ENCODE data around the gene SPPL3. TPM values are rescaled to one million over a fixed set of nuclear protein-coding genes. Genes with fewer than 3 reads are reported as not detected.
A peak's percentile ranks its signal among the peaks of the same experiment; 100 is the strongest.

SPPL3 gene
- total RNA-seq, 4 donors from 2014 or later: 30.3 to 47.1 (median 34.2) TPM

- intact Hi-C loops (cut with DNase I): no loop called here
- H3K27me3 ChIP-seq: peaks cover 0 to 12% (median 0%) of the 10 kb centered on the region in 4 donors
- DNase-seq: no peak
- H3K4me1 ChIP-seq: peaks cover 0 to 19% (median 0%) of the 10 kb centered on the region in 3 donors
- TF ChIP-seq CTCF (IDR thresholded peaks at IDR 0.05): no peak
- no peak for TF ChIP-seq POLR2A (IDR thresholded peaks at IDR 0.05)
- H3K9me3 ChIP-seq: no peaks in the 10 kb centered on the region
- WGBS, 2 donors: 56 to 76% methylated on average over 3 of the region's 3 CpGs
- no peak overlapping the region for H3K27ac ChIP-seq
- no peak overlapping the region for H3K4me3 ChIP-seq
- no peaks in the 10 kb centered on the region for H3K36me3 ChIP-seq
Measured at GRCh38 chr12:120938496-120938895, 34.3 kb upstream of the SPPL3 start.

- H3K9me3 ChIP-seq: no peaks in the 10 kb centered on the region
- no peak overlapping the region for H3K4me3 ChIP-seq
- H3K4me1 ChIP-seq: peaks cover 0 to 19% (median 0%) of the 10 kb centered on the region in 3 donors
- intact Hi-C loops (cut with DNase I): no loop called here
- 39 to 63% methylated on average over 2 of the region's 2 CpGs for WGBS, 2 donors
- peaks cover 0 to 12% (median 0%) of the 10 kb centered on the region in 4 donors for H3K27me3 ChIP-seq
- no peak for TF ChIP-seq POLR2A (IDR thresholded peaks at IDR 0.05)
- no peak for TF ChIP-seq CTCF (IDR thresholded peaks at IDR 0.05)
- H3K36me3 ChIP-seq: no peaks in the 10 kb centered on the region
- no peak for DNase-seq
- H3K27ac ChIP-seq: peak overlapping the region in 2 of 4 donors; percentile 11 to 36
Measured at GRCh38 chr12:120936197-120936596, 32.0 kb upstream of the SPPL3 start.

- Histone ChIP-seq H3K4me3 (no peak overlapping the region), H3K4me1 (peaks cover 0 to 22% (median 0%) of the 10 kb centered on the region in 3 donors), H3K36me3 (no peaks in the 10 kb centered on the region), H3K27ac (no peak overlapping the region), H3K27me3 (peaks cover 0 to 12% (median 0%) of the 10 kb centered on the region in 4 donors), H3K9me3 (no peaks in the 10 kb centered on the region)
- intact Hi-C loops (cut with DNase I): no loop called here
- TF ChIP-seq POLR2A (IDR thresholded peaks at IDR 0.05): no peak
- no peak for TF ChIP-seq CTCF (IDR thresholded peaks at IDR 0.05)
- DNase-seq: no peak
- WGBS, 2 donors: 72 to 74% methylated on average over 6 of the region's 6 CpGs
Measured at GRCh38 chr12:120933786-120934185, 29.6 kb upstream of the SPPL3 start.

GRCh38 chr12:120932956-120933526 is 28.9 kb upstream of the SPPL3 start:
- Histone ChIP-seq H3K9me3 (no peaks in the 10 kb centered on the region), H3K27me3 (peaks cover 0 to 6% (median 0%) of the 10 kb centered on the region in 4 donors), H3K4me1 (peaks cover 0 to 23% (median 0%) of the 10 kb centered on the region in 3 donors), H3K27ac (no peak overlapping the region), H3K36me3 (no peaks in the 10 kb centered on the region), H3K4me3 (no peak overlapping the region)
- WGBS, 2 donors: 76 to 81% methylated on average over 9 of the region's 9 CpGs
- TF ChIP-seq POLR2A (IDR thresholded peaks at IDR 0.05): no peak
- TF ChIP-seq CTCF (IDR thresholded peaks at IDR 0.05): no peak
- no peak for DNase-seq
- intact Hi-C loops (cut with DNase I): no loop called here

GRCh38 chr12:120932058-120932457 is 27.9 kb upstream of the SPPL3 start:
- Histone ChIP-seq H3K36me3 (no peaks in the 10 kb centered on the region), H3K4me1 (peaks cover 0 to 14% (median 0%) of the 10 kb centered on the region in 3 donors), H3K4me3 (no peak overlapping the region), H3K27me3 (no peaks in the 10 kb centered on the region), H3K27ac (no peak overlapping the region), H3K9me3 (no peaks in the 10 kb centered on the region)
- no peak for DNase-seq
- TF ChIP-seq POLR2A (IDR thresholded peaks at IDR 0.05): no peak
- no peak for TF ChIP-seq CTCF (IDR thresholded peaks at IDR 0.05)
- 79 to 80% methylated on average over 7 of the region's 7 CpGs for WGBS, 2 donors
- intact Hi-C loops (cut with DNase I): no loop called here

Data from esophagus squamous epithelium (tissue), 5 donors.